H9 (cell line): ENCODE results near the gene B3GNT5. TPM values are rescaled to one million over a fixed set of nuclear protein-coding genes. Genes with fewer than 3 reads are reported as not detected.

Source experiments
- DNase-seq: peaks from one replicate; pipeline ENCODE4 v3.0.0-alpha.2; 2017
- H2AFZ ChIP-seq: one replicate; pipeline ENCODE4 v1.6.1; 2013; ENCODE audit warnings: mild to moderate bottlenecking, low read length, control low read depth, moderate library complexity
- H2AK5ac ChIP-seq: 2 replicates; pipeline ENCODE4 v1.6.1; 2013; ENCODE audit warnings: low read length, control low read depth, mixed read lengths; ENCODE audit not compliant: insufficient read length
- H2BK120ac ChIP-seq: one replicate; pipeline ENCODE4 v1.6.1; 2013; ENCODE audit warnings: low read depth, mild to moderate bottlenecking, low read length, control low read depth, inconsistent platforms; ENCODE audit not compliant: poor library complexity, severe bottlenecking
- H2BK12ac ChIP-seq: 2 replicates; pipeline ENCODE4 v1.6.1; 2013; ENCODE audit warnings: low read length, control low read depth, mixed read lengths, low read depth; ENCODE audit not compliant: insufficient read length
- H2BK15ac ChIP-seq: 2 replicates; pipeline ENCODE4 v1.6.1; 2013; ENCODE audit warnings: low read depth, low read length, control low read depth
- H2BK20ac ChIP-seq: one replicate; pipeline ENCODE4 v1.6.1; 2013; ENCODE audit warnings: low read depth, mild to moderate bottlenecking, low read length, control low read depth, inconsistent platforms; ENCODE audit not compliant: poor library complexity, severe bottlenecking
- H2BK5ac ChIP-seq: 2 replicates; pipeline ENCODE4 v1.6.1; 2013; ENCODE audit warnings: low read length, control low read depth, mixed read lengths; ENCODE audit not compliant: insufficient read length
- H3K14ac ChIP-seq: 2 replicates; pipeline ENCODE4 v1.6.1; 2013; ENCODE audit warnings: low read length, control low read depth; ENCODE audit not compliant: insufficient read depth
- H3K18ac ChIP-seq: 2 replicates; pipeline ENCODE4 v1.6.1; 2013; ENCODE audit warnings: low read depth, mild to moderate bottlenecking, mixed read lengths, low read length, control low read depth; ENCODE audit not compliant: insufficient read length
- H3K23ac ChIP-seq: 2 replicates; pipeline ENCODE4 v1.6.1; 2013; ENCODE audit warnings: low read length, control low read depth, mixed read lengths, low read depth; ENCODE audit not compliant: insufficient read length
- H3K23me2 ChIP-seq: 2 replicates; pipeline ENCODE4 v1.6.1; 2013; ENCODE audit warnings: low read depth, mild to moderate bottlenecking, mixed read lengths, low read length, control low read depth; ENCODE audit not compliant: insufficient read length, poor library complexity, severe bottlenecking
- H3K27ac ChIP-seq: 2 replicates; pipeline ENCODE4 v1.5.1; 2013; ENCODE audit warnings: low read length, control low read depth, mixed read lengths, low read depth; ENCODE audit not compliant: insufficient read length
- H3K27me3 ChIP-seq: 2 replicates; pipeline ENCODE4 v1.6.1; 2013; ENCODE audit warnings: low read length, control low read depth, inconsistent platforms; ENCODE audit not compliant: insufficient read depth
- H3K4ac ChIP-seq: 2 replicates; pipeline ENCODE4 v1.6.1; 2013; ENCODE audit warnings: low read depth, mild to moderate bottlenecking, control low read depth, inconsistent platforms, low read length, moderate library complexity
- H3K4me1 ChIP-seq: 2 replicates; pipeline ENCODE4 v1.6.1; 2013; ENCODE audit warnings: low read length, control low read depth, inconsistent platforms; ENCODE audit not compliant: insufficient read depth
- H3K4me2 ChIP-seq: 2 replicates; pipeline ENCODE4 v1.6.1; 2013; ENCODE audit warnings: low read length, control low read depth, mixed read lengths; ENCODE audit not compliant: insufficient read length, insufficient read depth
- H3K56ac ChIP-seq: 2 replicates; pipeline ENCODE4 v1.6.1; 2013; ENCODE audit warnings: low read depth, mild to moderate bottlenecking, mixed read lengths, low read length, control low read depth; ENCODE audit not compliant: insufficient read length
- H3K79me1 ChIP-seq: 2 replicates; pipeline ENCODE4 v1.6.1; 2013; ENCODE audit warnings: low read depth, mild to moderate bottlenecking, moderate library complexity, low read length, control low read depth, inconsistent platforms; ENCODE audit not compliant: insufficient read depth, poor library complexity, severe bottlenecking
- H3K79me2 ChIP-seq: 2 replicates; pipeline ENCODE4 v1.6.1; 2013; ENCODE audit warnings: low read length, control low read depth, inconsistent platforms; ENCODE audit not compliant: insufficient read depth
- H3K9ac ChIP-seq: 2 replicates; pipeline ENCODE4 v1.6.1; 2013; ENCODE audit warnings: low read length, control low read depth, mixed read lengths; ENCODE audit not compliant: insufficient read length; ENCODE audit errors: extremely low read depth
- H3K9me3 ChIP-seq: one replicate; pipeline ENCODE4 v1.6.1; 2013; ENCODE audit warnings: low read depth, low read length, inconsistent platforms; ENCODE audit not compliant: control insufficient read depth
- H3T11ph ChIP-seq: one replicate; pipeline ENCODE4 v1.6.1; 2013; ENCODE audit warnings: mild to moderate bottlenecking, low read length, control low read depth, inconsistent platforms
- H4K20me1 ChIP-seq: one replicate; pipeline ENCODE4 v1.6.1; 2013; ENCODE audit not compliant: control insufficient read depth, insufficient read length, insufficient read depth
- H4K5ac ChIP-seq: 2 replicates; pipeline ENCODE4 v1.6.1; 2013; ENCODE audit warnings: low read depth, mild to moderate bottlenecking, mixed read lengths, low read length, control low read depth; ENCODE audit not compliant: insufficient read length
- H4K8ac ChIP-seq: replicated peaks from 2 replicates; pipeline ENCODE4 v1.6.1; 2013; ENCODE audit warnings: low read length, control low read depth, mixed read lengths, low read depth; ENCODE audit not compliant: insufficient read length
- H4K91ac ChIP-seq: 2 replicates; pipeline ENCODE4 v1.6.1; 2013; ENCODE audit warnings: low read depth, mild to moderate bottlenecking, moderate library complexity, mixed read lengths, low read length, control low read depth; ENCODE audit not compliant: insufficient read length
- H3K27ac Mint-ChIP-seq, 3 experiments: 2 replicates in 2 of 3; 3 replicates in 1 of 3; pipeline ENCODE4 v1.8.0; 2020 to 2021; ENCODE audit warnings: mixed read lengths in 3 of 3, mild to moderate bottlenecking in 1 of 3, moderate library complexity in 1 of 3
- H3K27me3 Mint-ChIP-seq: 2 replicates; pipeline ENCODE4 v1.8.0; 2021; ENCODE audit warnings: low read depth, mild to moderate bottlenecking, moderate library complexity, mixed read lengths
- H3K36me3 Mint-ChIP-seq, 3 experiments: 2 replicates in 2 of 3; 3 replicates in 1 of 3; pipeline ENCODE4 v1.8.0; 2020 to 2021; ENCODE audit warnings: low read depth in 3 of 3, mixed read lengths in 3 of 3; ENCODE audit not compliant: insufficient read depth in 1 of 3
- H3K4me1 Mint-ChIP-seq, 2 experiments: 2 replicates each; pipeline ENCODE4 v1.8.0; 2020; ENCODE audit warnings: mixed read lengths in 2 of 2
- H3K4me3 Mint-ChIP-seq, 2 experiments: 2 replicates in 1 of 2; 3 replicates in 1 of 2; pipeline ENCODE4 v1.8.0; 2020 to 2021; ENCODE audit warnings: mild to moderate bottlenecking in 2 of 2, mixed read lengths in 2 of 2, moderate library complexity in 1 of 2
- H3K9me3 Mint-ChIP-seq, 2 experiments: 2 replicates in 1 of 2; 3 replicates in 1 of 2; pipeline ENCODE4 v1.8.0; 2020; ENCODE audit warnings: mild to moderate bottlenecking in 2 of 2, mixed read lengths in 2 of 2, moderate library complexity in 1 of 2
- CTCF ChIP-seq: fragments of 200-600 bp; sonication (generic); conservative IDR thresholded peaks from 3 replicates; pipeline ENCODE4 v1.8.0; 2021; ENCODE audit warnings: antibody characterized with exemption, mild to moderate bottlenecking
- WGBS: extraction: QIAGEN DNeasy Blood & Tissue Kit; methylation state at CpG from one replicate; pipeline ENCODE4 v1.1.7; 2013; ENCODE audit warnings: missing lambda C conversion rate, low lambda C conversion rate, mixed read lengths; ENCODE audit not compliant: insufficient read length; ENCODE audit errors: extremely low coverage; 5-methylcytosine and 5-hydroxymethylcytosine counted together
- total RNA-seq: library from RNA; stranded (reverse); gene quantifications from 2 replicates; pipeline ENCODE4 v1.2.1, GENCODE V29; 2021

B3GNT5 gene
- total RNA-seq, 1 experiment from 2014 or later, result 7.3 TPM

- no peak overlapping the region for H3K27ac ChIP-seq
- H3K27me3 ChIP-seq, result no peaks in the 10 kb centered on the region
- H4K5ac ChIP-seq, result no peak overlapping the region
- WGBS, result no CpG with 5 or more reads among the region's 5 CpGs
- no peaks in the 10 kb centered on the region for H4K20me1 ChIP-seq
- TF ChIP-seq CTCF, result no peak
- no peak overlapping the region for H3K56ac ChIP-seq
- no peak overlapping the region for H3T11ph ChIP-seq
- no peak overlapping the region for H2BK120ac ChIP-seq
- no peak overlapping the region for H4K8ac ChIP-seq
- H2BK15ac ChIP-seq, result no peak overlapping the region
- H3K23me2 ChIP-seq, result no peaks in the 10 kb centered on the region
- H2BK12ac ChIP-seq, result no peak overlapping the region
- no peak for DNase-seq
- no peak overlapping the region for H3K14ac ChIP-seq
- H3K79me2 ChIP-seq, result no peaks in the 10 kb centered on the region
- H2AFZ ChIP-seq, result no peak overlapping the region
- Mint-ChIP-seq H3K9me3 (no peaks in the 10 kb centered on the region), H3K27me3 (no peaks in the 10 kb centered on the region), H3K4me1 (peaks cover 15 to 19% of the 10 kb centered on the region in 2 experiments), H3K36me3 (peaks cover 0 to 2% (median 0%) of the 10 kb centered on the region in 3 experiments; a peak in 2 of 7 replicates), H3K27ac (no peak overlapping the region), H3K4me3 (no peak overlapping the region)
- no peak overlapping the region for H3K9ac ChIP-seq
- no peaks in the 10 kb centered on the region for H3K79me1 ChIP-seq
- no peak overlapping the region for H2AK5ac ChIP-seq
- no peak overlapping the region for H2BK20ac ChIP-seq
- H2BK5ac ChIP-seq, result no peak overlapping the region
- no peak overlapping the region for H4K91ac ChIP-seq
- no peaks in the 10 kb centered on the region for H3K4me1 ChIP-seq
- H3K23ac ChIP-seq, result no peak overlapping the region
- H3K18ac ChIP-seq, result no peak overlapping the region
- H3K9me3 ChIP-seq, result no peaks in the 10 kb centered on the region
- H3K4ac ChIP-seq, result no peak overlapping the region
- no peak overlapping the region for H3K4me2 ChIP-seq
Observed at GRCh38 chr3:183318877-183319276, 65.8 kb downstream of the B3GNT5 start.
